ENCODE data around the gene OTULIN. TPM values are rescaled to one million over a fixed set of nuclear protein-coding genes. Genes with fewer than 3 reads are reported as not detected.

Gene OTULIN
- total RNA-seq, 1 donor from 2014 or later: 96.5 TPM

DNA sequence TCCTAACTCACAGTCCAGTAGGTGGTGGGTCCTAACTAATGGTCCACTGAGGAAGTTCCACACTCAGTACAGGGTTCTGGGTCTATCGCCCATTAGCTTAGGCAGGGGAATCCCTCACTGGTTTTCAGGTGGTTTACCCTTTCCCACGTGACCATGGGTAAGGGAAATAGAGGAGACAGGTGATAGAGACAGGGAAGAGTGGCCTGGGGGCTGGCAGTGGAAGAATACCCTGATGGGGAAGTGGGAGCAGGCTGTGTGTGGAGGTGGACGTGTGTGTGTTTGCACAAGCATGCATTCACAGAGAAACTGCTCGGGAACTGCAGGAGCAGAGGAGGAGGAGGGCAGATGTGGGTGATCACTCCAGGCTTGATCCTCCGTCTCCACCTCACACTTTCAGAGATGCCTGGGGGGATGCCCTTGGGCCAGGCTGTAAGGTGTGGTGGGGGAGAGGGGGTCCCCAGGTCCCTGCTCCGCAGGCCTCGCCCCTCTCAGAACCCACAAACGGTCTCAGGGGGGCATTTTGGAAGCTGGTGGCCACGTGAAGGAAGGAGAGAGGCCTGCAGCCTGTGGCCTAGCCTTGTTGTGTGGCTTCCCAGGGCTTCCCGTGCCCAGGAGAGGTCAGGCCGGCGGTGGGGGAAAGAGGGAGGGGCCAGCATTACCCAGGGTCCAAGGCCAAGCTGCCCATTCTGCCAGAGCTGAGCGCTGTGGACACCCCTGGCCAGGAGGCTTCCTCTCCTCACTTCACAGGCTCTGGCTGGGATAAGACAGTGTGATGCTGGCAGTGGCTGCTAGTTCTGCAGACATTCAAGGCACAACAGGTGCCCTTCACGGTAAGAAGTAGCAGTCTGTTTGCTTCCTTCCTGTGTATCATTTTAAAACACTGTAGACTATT is 80.0 kb downstream of the OTULIN start:
- ATAC-seq (ENCODE audit: low read depth) (peak; percentile 45), DNase-seq (no peak)
- intact Hi-C loops (cut with micrococcal nuclease): no loop called here
- peak overlapping the region; percentile 3 for H3K4me3 Mint-ChIP-seq
- CTCF ChIA-PET: interaction anchor here (1.5 kb wide), 1 partner anchor 259 kb away, joined by 4 read pairs; no protein-coding TSS in a partner anchor
- POLR2A ChIA-PET: no interaction called here
- no peaks in the 10 kb centered on the region for H3K27me3 Mint-ChIP-seq
- H3K36me3 Mint-ChIP-seq (ENCODE audit: low read depth): peaks cover 52% of the 10 kb centered on the region
- peak overlapping the region; percentile 51 for H3K27ac Mint-ChIP-seq
- TF ChIP-seq, protein P1, sequence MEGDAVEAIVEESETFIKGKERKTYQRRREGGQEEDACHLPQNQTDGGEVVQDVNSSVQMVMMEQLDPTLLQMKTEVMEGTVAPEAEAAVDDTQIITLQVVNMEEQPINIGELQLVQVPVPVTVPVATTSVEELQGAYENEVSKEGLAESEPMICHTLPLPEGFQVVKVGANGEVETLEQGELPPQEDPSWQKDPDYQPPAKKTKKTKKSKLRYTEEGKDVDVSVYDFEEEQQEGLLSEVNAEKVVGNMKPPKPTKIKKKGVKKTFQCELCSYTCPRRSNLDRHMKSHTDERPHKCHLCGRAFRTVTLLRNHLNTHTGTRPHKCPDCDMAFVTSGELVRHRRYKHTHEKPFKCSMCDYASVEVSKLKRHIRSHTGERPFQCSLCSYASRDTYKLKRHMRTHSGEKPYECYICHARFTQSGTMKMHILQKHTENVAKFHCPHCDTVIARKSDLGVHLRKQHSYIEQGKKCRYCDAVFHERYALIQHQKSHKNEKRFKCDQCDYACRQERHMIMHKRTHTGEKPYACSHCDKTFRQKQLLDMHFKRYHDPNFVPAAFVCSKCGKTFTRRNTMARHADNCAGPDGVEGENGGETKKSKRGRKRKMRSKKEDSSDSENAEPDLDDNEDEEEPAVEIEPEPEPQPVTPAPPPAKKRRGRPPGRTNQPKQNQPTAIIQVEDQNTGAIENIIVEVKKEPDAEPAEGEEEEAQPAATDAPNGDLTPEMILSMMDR (IDR thresholded peaks at IDR 0.05): no peak
- H3K9me3 Mint-ChIP-seq: no peaks in the 10 kb centered on the region
- peaks cover 26% of the 10 kb centered on the region for H3K4me1 Mint-ChIP-seq

DNA sequence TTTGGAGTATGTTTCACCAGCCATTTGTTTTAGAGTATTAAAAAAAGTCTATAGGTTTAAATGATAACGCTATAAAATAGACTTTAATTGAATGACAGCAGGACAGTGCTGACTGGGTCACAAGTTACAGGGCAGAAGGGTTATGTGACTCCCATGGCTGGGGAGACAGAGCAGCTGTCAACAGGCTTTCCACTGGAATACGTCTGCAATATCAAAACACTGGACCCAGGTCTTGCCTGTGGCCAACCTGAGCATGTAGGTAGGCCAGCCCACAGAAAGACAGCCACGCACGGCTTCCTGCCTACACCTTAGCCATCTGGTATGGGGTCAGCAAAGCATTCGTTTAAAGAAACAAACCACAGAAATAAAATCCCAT is 80.7 kb downstream of the OTULIN start:
- CTCF ChIA-PET: no interaction called here
- DNase-seq (no peak), ATAC-seq (ENCODE audit: low read depth) (no peak)
- TF ChIP-seq, protein P1 (IDR thresholded peaks at IDR 0.05): no peak
- Mint-ChIP-seq H3K9me3 (no peaks in the 10 kb centered on the region), H3K36me3 (ENCODE audit: low read depth) (peaks cover 52% of the 10 kb centered on the region), H3K4me1 (peaks cover 26% of the 10 kb centered on the region), H3K27me3 (no peaks in the 10 kb centered on the region), H3K27ac (peak overlapping the region; percentile 35), H3K4me3 (no peak overlapping the region)
- intact Hi-C loops (cut with micrococcal nuclease): no loop called here
- POLR2A ChIA-PET: interaction anchor here (0.7 kb wide), 1 partner anchor 125 kb away, joined by 3 read pairs; no protein-coding TSS in a partner anchor

DNA sequence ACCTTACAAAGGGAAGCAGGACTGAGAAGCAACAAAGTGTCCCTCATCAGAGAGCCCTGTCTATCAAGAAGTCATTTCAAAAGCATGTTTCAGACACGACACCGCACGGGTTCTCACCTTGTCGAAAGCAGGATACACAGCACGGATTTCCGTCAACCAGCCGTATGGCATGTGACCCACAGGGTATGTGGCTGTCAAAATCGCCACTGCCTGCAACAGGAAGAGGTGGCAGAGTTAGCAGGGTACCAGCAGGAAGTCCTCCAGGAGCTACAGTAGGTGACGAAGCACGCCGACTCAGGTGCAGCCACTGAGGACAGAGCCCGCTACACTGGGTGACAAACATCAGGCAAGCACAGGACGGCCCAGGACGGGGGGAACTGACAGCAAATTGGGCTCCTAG is 81.2 kb downstream of the OTULIN start:
- TF ChIP-seq, protein P1 (IDR thresholded peaks at IDR 0.05): no peak
- ATAC-seq (ENCODE audit: low read depth) (no peak), DNase-seq (no peak)
- H3K36me3 Mint-ChIP-seq (ENCODE audit: low read depth): peaks cover 53% of the 10 kb centered on the region
- ChIA-PET CTCF (no interaction called here), POLR2A (interaction anchor here (0.7 kb wide), 1 partner anchor 124 kb away, joined by 3 read pairs; no protein-coding TSS in a partner anchor)
- intact Hi-C loops (cut with micrococcal nuclease): no loop called here
- H3K4me3 Mint-ChIP-seq: peak overlapping the region; percentile 25
- no peaks in the 10 kb centered on the region for H3K9me3 Mint-ChIP-seq
- H3K27ac Mint-ChIP-seq: no peak overlapping the region
- H3K27me3 Mint-ChIP-seq: no peaks in the 10 kb centered on the region
- H3K4me1 Mint-ChIP-seq: peaks cover 26% of the 10 kb centered on the region

DNA sequence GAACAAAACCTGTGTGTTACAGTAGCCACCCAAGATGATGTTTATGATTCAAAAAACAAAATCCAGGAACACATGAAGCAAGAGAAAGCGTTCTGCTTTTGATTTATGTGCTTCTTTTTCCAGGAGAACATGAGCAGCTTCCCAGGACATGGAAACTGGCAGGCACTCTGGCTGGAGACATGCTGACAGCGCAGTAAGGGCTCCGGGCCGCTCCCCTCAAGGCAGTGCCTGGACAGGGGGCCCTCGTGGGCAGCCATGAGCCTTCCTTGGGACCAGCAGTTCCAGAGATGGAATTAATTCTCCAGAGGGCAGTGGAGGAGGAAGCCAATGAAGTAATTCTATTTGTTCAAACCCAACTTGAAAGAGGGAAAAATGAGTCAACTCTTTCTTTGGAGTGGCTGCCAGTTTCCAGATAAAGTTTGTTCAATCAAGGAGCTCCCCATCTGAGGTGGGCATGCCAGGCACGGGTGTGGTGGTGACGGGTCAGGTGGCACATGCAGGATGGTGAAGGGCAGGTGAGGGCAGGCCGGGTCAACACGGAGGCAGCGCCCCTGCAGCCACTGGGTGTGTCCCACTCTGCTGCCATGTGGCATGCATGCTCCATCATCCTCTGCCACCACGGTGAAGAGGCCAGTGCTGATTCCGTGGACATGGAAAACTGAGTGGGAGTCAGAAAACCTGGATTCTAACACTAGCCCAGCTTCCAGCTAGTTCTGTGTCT is 83.8 kb downstream of the OTULIN start:
- ChIA-PET CTCF (no interaction called here), POLR2A (no interaction called here)
- Mint-ChIP-seq H3K4me3 (no peak overlapping the region), H3K36me3 (ENCODE audit: low read depth) (peaks cover 51% of the 10 kb centered on the region), H3K27ac (no peak overlapping the region), H3K27me3 (no peaks in the 10 kb centered on the region), H3K9me3 (no peaks in the 10 kb centered on the region), H3K4me1 (peaks cover 30% of the 10 kb centered on the region)
- intact Hi-C loops (cut with micrococcal nuclease): no loop called here
- DNase-seq (no peak), ATAC-seq (ENCODE audit: low read depth) (no peak)
- TF ChIP-seq, protein P1 (IDR thresholded peaks at IDR 0.05): no peak

Other genes starting within 250 kb of the OTULIN start
- gene OTULINL, start 82.9 kb upstream of the OTULIN start, total RNA-seq: 0.27 and 0.69 TPM in 2 replicates
- 43.3 and 43.7 TPM in 2 replicates for gene ANKH, start 207.1 kb downstream of the OTULIN start, total RNA-seq